ENCODE measurements around the gene CAST.

DNA sequence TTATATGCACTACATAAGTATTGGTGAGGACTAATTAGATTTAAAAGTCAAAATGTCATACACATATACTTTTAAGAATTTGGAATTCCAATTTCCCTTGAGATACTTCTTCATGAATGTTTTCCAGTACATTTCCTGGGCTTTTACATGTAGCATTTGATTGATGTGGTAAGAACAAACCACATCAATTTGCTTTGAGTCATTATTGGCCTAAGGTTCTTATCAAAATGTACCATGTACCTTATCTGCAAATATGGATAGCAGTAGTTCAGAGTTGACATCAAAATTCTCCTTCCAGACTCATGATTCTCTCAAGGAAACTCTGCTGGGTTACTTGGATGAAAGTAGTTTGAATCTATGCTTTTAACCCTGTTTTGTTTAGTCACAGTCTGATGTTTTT, 2.5 kb downstream of the CAST start:
- no peak for TF ChIP-seq TAF1 (IDR thresholded peaks at IDR 0.05; ENCODE audit: borderline replicate concordance, insufficient read depth, low read length)
- TF ChIP-seq FOXP2 (optimal IDR thresholded peaks at IDR 0.05; ENCODE audit: borderline replicate concordance, extremely low read depth, extremely low read length, insufficient read depth), result no peak
- TF ChIP-seq POLR2AphosphoS5 (IDR thresholded peaks at IDR 0.05; ENCODE audit: low read depth, low read length), result no peak
- TF ChIP-seq SIN3A (IDR thresholded peaks at IDR 0.05; ENCODE audit: borderline replicate concordance, insufficient read depth, low read length), result no peak

Data from PFSK-1 (cell line).